ENCODE data around the gene NEK8. TPM values are rescaled to one million over a fixed set of nuclear protein-coding genes. Genes with fewer than 3 reads are reported as not detected.
"Not testable (repeated sequence)": the region's sequence is repeated elsewhere in the genome, so short reads cannot be mapped to it uniquely, and the experiment has no call there.

Gene NEK8
- total RNA-seq, 2 experiments from 2014 or later: 4.7 to 5.2 TPM

DNA sequence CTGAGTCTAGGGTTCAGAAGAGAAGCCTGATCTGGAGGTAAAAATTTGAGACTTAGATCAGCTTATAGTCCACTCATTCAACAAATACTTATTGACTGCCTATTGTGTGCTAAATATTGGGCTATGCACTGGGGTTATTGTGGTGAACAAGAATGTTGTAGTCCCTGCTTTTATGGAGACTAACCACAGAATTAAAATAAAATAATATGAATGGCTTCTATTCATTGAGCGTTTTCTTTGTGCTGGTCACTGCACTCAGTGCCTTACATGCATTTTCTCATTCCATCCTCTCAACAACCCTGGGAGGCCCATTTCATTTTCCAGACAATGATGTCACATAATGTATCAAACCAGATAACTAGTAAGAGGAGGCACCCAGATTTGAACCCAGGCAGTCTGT is 4.8 kb downstream of the NEK8 start:
- Histone ChIP-seq H3K4me1 (ENCODE audit: insufficient read depth, low read length) (peaks cover 17% of the 10 kb centered on the region), H3K36me3 (ENCODE audit: insufficient read depth, low read length) (no peaks in the 10 kb centered on the region), H3K27ac (ENCODE audit: low read depth in 1 of 2, low read length in 2 of 2) (no peak overlapping the region), H3K9me3 (ENCODE audit: control insufficient read depth in 1 of 2, insufficient read depth in 1 of 2, low read length in 2 of 2) (no peaks in the 10 kb centered on the region), H3K27me3 (ENCODE audit: control insufficient read depth in 1 of 2, insufficient read depth in 2 of 2, low read length in 2 of 2) (no peaks in the 10 kb centered on the region), H3K4me3 (ENCODE audit: low read length) (no peak overlapping the region)
- Mint-ChIP-seq H3K4me1 (ENCODE audit: low read depth) (peaks cover 16% of the 10 kb centered on the region), H3K36me3 (ENCODE audit: low read depth) (peaks cover 8% of the 10 kb centered on the region), H3K27ac (no peak overlapping the region), H3K9me3 (no peaks in the 10 kb centered on the region), H3K27me3 (no peaks in the 10 kb centered on the region), H3K4me3 (no peak overlapping the region)
- TF ChIP-seq, protein P1, sequence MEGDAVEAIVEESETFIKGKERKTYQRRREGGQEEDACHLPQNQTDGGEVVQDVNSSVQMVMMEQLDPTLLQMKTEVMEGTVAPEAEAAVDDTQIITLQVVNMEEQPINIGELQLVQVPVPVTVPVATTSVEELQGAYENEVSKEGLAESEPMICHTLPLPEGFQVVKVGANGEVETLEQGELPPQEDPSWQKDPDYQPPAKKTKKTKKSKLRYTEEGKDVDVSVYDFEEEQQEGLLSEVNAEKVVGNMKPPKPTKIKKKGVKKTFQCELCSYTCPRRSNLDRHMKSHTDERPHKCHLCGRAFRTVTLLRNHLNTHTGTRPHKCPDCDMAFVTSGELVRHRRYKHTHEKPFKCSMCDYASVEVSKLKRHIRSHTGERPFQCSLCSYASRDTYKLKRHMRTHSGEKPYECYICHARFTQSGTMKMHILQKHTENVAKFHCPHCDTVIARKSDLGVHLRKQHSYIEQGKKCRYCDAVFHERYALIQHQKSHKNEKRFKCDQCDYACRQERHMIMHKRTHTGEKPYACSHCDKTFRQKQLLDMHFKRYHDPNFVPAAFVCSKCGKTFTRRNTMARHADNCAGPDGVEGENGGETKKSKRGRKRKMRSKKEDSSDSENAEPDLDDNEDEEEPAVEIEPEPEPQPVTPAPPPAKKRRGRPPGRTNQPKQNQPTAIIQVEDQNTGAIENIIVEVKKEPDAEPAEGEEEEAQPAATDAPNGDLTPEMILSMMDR (IDR thresholded peaks at IDR 0.05): no peak
- ChIA-PET CTCF (interaction anchor here (1.0 to 1.1 kb wide), 2 partner anchors 17 to 30 kb away, joined by 3 read pairs; no protein-coding TSS in a partner anchor), POLR2A (no interaction called here)
- DNase-seq: no peak
- ATAC-seq (ENCODE audit: poor library complexity): no peak
- intact Hi-C loops (cut with DNase I, micrococcal nuclease): no loop called here

GRCh38 chr17:28734712-28735241 is 6.2 kb downstream of the NEK8 start:
- TF ChIP-seq, protein P1 (IDR thresholded peaks at IDR 0.05): no peak
- Histone ChIP-seq H3K36me3 (ENCODE audit: insufficient read depth, low read length) (no peaks in the 10 kb centered on the region), H3K4me3 (ENCODE audit: low read length) (no peak overlapping the region), H3K27ac (ENCODE audit: low read depth in 1 of 2, low read length in 2 of 2) (no peak overlapping the region), H3K4me1 (ENCODE audit: insufficient read depth, low read length) (peaks cover 16% of the 10 kb centered on the region), H3K9me3 (ENCODE audit: control insufficient read depth in 1 of 2, insufficient read depth in 1 of 2, low read length in 2 of 2) (no peaks in the 10 kb centered on the region), H3K27me3 (ENCODE audit: control insufficient read depth in 1 of 2, insufficient read depth in 2 of 2, low read length in 2 of 2) (no peaks in the 10 kb centered on the region)
- Mint-ChIP-seq H3K4me3 (no peak overlapping the region), H3K27me3 (no peaks in the 10 kb centered on the region), H3K9me3 (no peaks in the 10 kb centered on the region), H3K36me3 (ENCODE audit: low read depth) (peaks cover 5% of the 10 kb centered on the region), H3K27ac (no peak overlapping the region), H3K4me1 (ENCODE audit: low read depth) (peaks cover 15% of the 10 kb centered on the region)
- ATAC-seq (ENCODE audit: poor library complexity): no peak
- POLR2A ChIA-PET: no interaction called here
- DNase-seq: peak in 1 of 14 experiments; percentile 5
- intact Hi-C loops (cut with DNase I, micrococcal nuclease): no loop called here
- CTCF ChIA-PET: interaction anchor here (2.2 kb wide), 1 partner anchor 15 kb away, joined by 7 read pairs; no protein-coding TSS in a partner anchor

DNA sequence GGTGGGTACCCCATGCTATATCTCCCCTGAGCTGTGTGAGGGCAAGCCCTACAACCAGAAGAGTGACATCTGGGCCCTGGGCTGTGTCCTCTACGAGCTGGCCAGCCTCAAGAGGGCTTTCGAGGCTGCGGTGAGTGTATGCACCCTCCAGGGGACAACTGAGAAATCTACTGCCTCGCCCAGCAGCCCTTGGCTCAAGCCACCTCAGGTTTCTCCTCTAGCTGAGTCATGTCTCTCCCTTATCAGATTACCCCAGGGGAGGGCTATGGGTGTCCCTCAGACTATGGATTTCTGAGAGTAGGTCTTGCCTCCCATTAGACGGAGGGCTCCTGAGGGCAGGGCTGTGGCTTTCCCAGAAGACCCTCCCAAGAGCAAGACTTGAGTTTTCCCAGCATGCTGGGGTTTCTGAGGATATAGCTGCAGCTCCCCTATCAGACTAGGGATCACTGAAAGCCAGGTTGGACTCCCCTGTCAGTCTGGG is 6.7 kb downstream of the NEK8 start:
- H3K36me3 Mint-ChIP-seq (ENCODE audit: low read depth): peaks cover 5% of the 10 kb centered on the region
- no peak overlapping the region for H3K4me3 ChIP-seq (ENCODE audit: low read length)
- no peaks in the 10 kb centered on the region for H3K9me3 ChIP-seq (ENCODE audit: control insufficient read depth in 1 of 2, insufficient read depth in 1 of 2, low read length in 2 of 2)
- peaks cover 16% of the 10 kb centered on the region for H3K4me1 ChIP-seq (ENCODE audit: insufficient read depth, low read length)
- no peaks in the 10 kb centered on the region for H3K27me3 Mint-ChIP-seq
- TF ChIP-seq, protein P1 (IDR thresholded peaks at IDR 0.05): no peak
- DNase-seq: no peak
- no peak overlapping the region for H3K27ac ChIP-seq (ENCODE audit: low read depth in 1 of 2, low read length in 2 of 2)
- no peak overlapping the region for H3K27ac Mint-ChIP-seq
- H3K4me3 Mint-ChIP-seq: no peak overlapping the region
- CTCF ChIA-PET: interaction anchor here (0.9 to 2.2 kb wide), 3 partner anchors 8 to 28 kb away, joined by 3 to 7 read pairs (median 4); no protein-coding TSS in a partner anchor
- ATAC-seq (ENCODE audit: poor library complexity): no peak
- POLR2A ChIA-PET: no interaction called here
- intact Hi-C loops (cut with DNase I, micrococcal nuclease): no loop called here
- H3K4me1 Mint-ChIP-seq (ENCODE audit: low read depth): peaks cover 12% of the 10 kb centered on the region
- H3K9me3 Mint-ChIP-seq: no peaks in the 10 kb centered on the region
- no peaks in the 10 kb centered on the region for H3K27me3 ChIP-seq (ENCODE audit: control insufficient read depth in 1 of 2, insufficient read depth in 2 of 2, low read length in 2 of 2)
- H3K36me3 ChIP-seq (ENCODE audit: insufficient read depth, low read length): no peaks in the 10 kb centered on the region

GRCh38 chr17:28735913-28736769 is 7.6 kb downstream of the NEK8 start:
- H3K27me3 Mint-ChIP-seq; intact Hi-C loops (cut with DNase I, micrococcal nuclease); H3K4me3 ChIP-seq (ENCODE audit: low read length); H3K27ac ChIP-seq (ENCODE audit: low read depth in 1 of 2, low read length in 2 of 2); H3K36me3 ChIP-seq (ENCODE audit: insufficient read depth, low read length); H3K9me3 ChIP-seq (ENCODE audit: control insufficient read depth in 1 of 2, insufficient read depth in 1 of 2, low read length in 2 of 2); H3K4me3 Mint-ChIP-seq; DNase-seq; POLR2A ChIA-PET; H3K9me3 Mint-ChIP-seq; ATAC-seq (ENCODE audit: poor library complexity); H3K27ac Mint-ChIP-seq; H3K27me3 ChIP-seq (ENCODE audit: control insufficient read depth in 1 of 2, insufficient read depth in 2 of 2, low read length in 2 of 2); H3K36me3 Mint-ChIP-seq (ENCODE audit: low read depth): not testable (repeated sequence)
- CTCF ChIA-PET: interaction anchor here (0.9 to 2.2 kb wide), 3 partner anchors 9 to 27 kb away, joined by 3 to 7 read pairs (median 4); no protein-coding TSS in a partner anchor
- H3K4me1 ChIP-seq (ENCODE audit: insufficient read depth, low read length): peaks cover 18% of the 10 kb centered on the region
- peaks cover 12% of the 10 kb centered on the region for H3K4me1 Mint-ChIP-seq (ENCODE audit: low read depth)
